Smooth muscle cell of the brain vasculature (primary cell): ENCODE data around the gene CLCA2.

ENCODE experiments used
- DNase-seq: peaks from one replicate; pipeline ENCODE4 v3.0.0-alpha.2; 2012; ENCODE audit warnings: low read depth, low spot score

Gene CLCA2, protein sequence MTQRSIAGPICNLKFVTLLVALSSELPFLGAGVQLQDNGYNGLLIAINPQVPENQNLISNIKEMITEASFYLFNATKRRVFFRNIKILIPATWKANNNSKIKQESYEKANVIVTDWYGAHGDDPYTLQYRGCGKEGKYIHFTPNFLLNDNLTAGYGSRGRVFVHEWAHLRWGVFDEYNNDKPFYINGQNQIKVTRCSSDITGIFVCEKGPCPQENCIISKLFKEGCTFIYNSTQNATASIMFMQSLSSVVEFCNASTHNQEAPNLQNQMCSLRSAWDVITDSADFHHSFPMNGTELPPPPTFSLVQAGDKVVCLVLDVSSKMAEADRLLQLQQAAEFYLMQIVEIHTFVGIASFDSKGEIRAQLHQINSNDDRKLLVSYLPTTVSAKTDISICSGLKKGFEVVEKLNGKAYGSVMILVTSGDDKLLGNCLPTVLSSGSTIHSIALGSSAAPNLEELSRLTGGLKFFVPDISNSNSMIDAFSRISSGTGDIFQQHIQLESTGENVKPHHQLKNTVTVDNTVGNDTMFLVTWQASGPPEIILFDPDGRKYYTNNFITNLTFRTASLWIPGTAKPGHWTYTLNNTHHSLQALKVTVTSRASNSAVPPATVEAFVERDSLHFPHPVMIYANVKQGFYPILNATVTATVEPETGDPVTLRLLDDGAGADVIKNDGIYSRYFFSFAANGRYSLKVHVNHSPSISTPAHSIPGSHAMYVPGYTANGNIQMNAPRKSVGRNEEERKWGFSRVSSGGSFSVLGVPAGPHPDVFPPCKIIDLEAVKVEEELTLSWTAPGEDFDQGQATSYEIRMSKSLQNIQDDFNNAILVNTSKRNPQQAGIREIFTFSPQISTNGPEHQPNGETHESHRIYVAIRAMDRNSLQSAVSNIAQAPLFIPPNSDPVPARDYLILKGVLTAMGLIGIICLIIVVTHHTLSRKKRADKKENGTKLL

DNA sequence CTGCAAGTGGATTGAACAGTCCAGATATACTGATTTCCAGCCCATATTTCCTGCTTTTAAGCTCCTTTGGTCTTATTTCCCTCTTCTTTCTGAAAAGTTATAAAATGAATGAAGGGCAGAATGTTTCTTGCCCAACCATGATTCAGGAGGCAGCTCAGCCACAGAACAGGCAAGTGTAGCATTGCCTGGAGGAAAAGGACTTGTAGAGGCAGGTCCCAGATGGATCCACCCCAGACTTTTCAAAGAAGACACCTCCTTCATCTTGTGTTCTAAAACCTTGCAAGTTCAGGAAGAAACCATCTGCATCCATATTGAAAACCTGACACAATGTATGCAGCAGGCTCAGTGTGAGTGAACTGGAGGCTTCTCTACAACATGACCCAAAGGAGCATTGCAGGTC is at the start of gene CLCA2:
Gene CLCA2 (plus strand): TSS at position 299 of the 400 bp plus-strand sequence. CDS start 77 bp downstream, at position 376.
- DNase-seq = no peak

DNA sequence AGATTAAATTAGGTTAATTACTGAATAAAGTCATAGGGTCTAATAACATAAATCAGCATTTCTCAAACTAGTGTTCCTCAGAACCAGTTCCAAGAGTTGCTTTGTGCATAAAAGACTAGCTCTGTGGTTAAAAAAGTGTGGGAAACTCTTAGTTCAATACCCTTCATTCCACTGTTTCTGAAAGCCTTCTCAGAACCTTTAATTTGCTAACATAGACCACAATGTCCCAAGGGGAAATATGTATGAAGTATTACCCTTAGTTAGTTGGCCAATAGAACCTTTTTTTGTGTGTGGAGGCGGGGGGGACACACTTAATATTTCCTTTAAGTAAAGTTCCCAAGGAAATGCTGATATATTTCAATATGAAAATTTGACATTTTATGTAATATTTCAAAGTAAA is 48.3 kb upstream of the CLCA2 start:
- DNase-seq = no peak

DNA sequence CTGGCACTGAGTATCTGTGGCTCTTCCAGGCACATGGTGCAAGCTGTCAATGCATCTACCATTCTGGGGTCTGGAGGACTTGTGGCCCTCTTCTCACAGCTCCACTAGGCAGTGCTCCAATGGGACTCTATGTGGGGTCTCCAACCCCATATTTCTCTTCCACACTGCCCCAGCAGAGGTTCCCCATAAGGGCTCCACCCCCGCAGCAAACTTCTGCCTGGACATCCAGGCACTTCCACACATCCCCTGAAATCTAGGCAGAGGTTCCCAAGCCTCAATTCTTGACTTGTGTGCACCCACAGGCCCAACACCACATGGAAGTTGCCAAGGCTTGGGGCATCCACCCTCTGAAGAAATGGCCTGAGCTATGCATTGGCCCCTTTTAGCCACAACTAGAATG is 46.6 kb upstream of the CLCA2 start:
- DNase-seq = no peak

DNA sequence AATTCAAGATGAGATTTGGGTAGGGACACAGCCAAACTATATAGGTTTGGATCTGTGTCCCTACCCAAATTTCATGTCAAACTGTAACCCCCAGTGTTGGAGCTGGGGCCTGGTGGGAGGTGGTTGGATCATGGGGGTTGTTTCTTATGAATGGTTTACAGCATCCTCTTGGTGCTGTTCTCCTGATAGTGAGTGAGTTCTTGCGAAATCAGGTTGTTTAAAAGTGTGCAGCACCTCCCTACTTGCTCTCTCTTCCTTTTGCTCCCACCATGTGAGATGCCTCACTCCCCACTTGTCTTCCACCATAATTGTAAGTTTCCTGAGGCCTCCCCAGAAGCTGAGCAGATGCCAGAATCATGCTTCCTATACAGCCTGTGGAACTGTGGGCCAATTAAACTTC is 45.2 kb upstream of the CLCA2 start:
- no peak for DNase-seq

DNA sequence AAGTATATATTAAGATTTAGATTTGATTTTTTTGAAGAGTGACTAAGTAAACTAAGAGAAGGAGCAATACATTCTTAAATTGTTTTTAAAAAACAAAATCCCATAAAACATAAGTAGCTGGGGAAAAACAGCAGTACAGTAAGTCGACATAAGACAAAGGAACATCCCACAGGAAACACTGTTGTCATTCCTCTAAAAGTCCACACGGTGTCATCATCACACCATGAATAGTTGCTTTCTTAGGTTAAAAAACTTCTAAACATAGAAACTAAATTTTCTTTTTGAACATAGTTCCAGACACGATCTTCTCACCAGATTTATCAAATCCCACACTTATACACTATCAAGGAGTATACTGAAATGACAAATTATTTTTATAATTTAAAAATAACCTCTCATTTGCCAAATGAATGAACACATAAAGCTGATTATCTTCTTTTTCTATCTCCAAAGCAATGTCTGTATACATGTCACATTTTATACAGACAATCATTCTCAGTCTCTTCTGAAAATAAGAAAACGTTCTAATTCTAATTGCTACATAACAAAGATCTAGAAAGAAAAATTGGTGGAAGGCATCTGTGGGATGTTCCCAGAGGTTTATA is 43.6 kb upstream of the CLCA2 start:
- peak; percentile 63 for DNase-seq

DNA sequence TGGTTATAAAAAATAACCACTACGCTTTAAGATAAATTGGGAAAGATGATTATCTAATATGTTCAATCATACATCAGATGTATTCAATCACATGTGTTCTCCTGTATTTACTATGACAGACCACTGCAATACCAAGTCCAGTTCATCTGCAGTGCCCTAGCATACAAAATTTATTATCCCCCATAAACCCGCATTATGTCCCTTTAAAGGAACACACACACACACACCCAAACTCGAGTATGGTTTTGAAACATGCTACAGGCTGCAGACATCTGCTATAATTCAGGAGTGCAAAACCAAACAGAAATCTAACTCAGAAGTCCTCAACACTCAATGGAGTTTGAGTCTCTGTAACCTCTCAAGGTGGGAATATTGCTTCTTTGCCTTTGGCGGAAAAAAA is 42.7 kb upstream of the CLCA2 start:
- DNase-seq = no peak

DNA sequence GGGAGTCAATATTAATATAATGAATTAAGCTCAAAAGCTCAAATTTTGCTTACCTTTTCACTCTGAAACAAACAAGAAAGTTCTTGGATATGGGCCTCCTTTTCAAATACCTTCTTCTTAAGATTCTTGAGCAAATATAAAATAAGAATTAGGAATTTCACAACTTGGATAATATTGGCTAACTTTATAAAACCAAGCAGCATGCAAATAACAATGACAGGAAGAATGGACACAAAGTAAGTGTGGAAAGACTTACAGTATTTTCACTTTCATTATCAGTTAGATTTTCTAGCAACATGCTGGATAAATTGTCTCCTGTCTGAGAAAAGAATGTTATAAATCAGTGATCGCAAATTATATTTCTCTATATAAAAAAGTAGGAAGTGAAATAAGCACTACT is 41.1 kb upstream of the CLCA2 start:
- no peak for DNase-seq

DNA sequence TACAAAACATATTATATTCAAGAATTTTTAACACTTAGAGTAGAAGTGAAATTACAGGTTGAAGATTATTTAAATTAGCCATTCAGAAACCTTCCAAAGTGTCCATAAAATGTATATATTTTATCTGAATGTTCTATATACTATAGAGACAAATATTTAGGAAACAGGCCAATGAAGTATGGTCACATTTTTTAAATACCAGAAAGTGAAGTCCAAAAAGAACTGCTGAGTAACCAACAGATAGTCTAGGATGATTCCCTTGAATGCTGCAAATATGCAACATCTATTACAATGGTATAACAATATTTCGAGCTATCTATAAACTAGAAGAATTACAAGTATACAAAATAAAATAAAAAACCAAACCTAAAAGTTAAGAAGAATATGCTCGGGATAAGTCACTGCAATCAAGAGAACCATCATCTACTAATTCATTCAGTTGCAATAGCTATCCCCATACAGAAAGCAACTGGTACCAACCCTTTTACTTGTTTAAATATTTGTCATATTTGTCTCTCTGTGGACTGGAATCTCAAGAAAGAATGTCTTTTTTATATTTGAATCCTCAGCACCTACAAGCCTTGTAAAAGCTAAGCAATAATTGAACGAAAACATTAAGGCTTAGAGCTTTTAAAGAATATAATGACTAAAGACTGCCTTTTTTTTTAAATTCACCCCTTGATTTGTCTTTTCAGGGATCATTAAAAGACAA is 35.9 kb upstream of the CLCA2 start:
- DNase-seq = no peak

DNA sequence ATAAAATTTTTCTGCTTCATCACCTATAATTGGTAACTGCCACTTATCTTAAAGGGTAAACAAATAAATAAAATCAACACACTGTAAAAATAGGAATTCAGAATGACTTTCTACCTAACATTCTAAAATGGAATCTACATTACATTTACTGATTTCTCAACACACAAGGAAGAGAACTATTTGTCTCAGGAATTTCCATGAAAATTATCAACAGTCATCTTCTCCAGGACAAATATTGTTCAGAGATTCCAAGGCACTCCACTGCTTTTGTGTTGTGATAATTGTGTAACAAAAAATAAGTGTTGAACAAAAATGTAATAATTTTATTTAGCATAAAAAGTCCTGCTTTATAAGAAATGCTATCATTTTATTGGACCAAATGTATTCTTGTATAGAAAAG is 35.2 kb upstream of the CLCA2 start:
- DNase-seq = no peak

DNA sequence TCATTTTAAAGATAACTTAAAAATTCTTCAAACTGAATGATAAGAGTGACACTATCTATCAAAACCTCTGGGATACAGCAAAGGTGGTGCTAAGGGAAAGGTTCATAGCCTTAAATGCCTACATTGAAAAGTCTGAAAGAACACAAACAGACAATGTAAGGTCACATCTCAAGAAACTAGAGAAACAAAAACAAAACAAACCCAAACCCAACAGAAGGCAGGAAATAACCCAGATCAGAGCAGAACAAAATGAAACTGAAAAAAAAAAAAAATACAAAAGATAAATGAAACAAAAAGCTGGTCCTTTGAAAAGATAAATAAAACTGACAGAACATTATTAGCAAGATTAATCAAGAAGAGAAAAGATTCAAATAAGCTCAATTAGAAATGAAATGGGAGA is 34.7 kb upstream of the CLCA2 start:
- no peak for DNase-seq

DNA sequence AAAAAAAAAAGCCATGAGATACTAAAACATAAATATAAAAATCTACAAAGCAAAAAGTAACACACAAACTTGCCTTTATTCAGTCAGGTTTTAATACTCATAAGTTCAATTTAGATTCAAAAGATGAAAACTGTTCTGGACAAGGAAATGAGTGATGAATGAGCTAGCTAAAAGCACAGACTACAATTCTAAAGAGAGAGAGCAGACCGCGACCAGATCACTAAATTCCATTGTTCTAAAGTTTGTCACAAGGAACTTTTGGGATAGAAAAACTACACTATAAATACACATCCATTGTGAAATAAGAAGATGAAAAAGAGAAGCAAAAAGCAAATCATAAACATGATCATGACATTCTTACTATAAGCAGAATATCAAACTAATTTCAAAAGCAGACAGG is 29.6 kb upstream of the CLCA2 start:
- no peak for DNase-seq

DNA sequence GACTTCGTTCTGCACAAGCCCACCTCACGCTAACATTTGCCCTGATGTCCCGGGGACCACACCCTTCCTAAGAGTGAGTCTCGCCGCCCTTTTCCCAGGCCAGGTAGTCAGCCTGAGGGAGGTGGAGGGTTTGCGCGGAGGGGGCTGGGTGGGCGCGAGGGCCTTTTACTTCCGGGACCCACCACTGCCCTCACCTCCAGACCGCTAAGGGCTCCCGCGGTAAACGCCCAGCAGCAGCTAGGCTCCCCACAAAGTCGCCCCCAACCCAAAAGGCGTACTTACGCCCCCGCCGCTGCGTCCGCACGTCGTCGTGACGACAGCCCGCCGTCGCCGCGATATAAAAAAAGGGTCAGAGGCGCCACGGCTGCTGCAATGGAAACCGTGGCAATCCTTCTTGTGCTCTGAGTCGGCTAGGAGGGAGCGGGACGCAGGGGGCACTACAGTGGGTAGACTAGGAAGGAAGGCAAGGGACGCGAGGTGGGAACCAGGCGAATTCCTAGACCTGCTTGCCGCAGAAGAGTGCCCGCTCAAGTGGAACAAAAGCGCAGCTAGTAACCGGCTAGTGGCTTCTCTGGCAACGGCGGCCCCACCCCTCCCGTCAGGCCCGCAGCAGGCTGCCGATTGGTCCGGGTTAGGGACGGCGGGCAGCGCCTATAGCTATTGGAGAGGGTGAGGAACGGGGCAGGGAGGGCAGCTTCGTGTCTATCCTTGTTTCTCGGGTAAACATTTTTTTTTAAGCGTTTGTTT is 28.0 kb upstream of the CLCA2 start, which contains the start of gene ODF2L:
Gene ODF2L (minus strand): TSS at position 573 of the 747 bp plus-strand sequence. CDS start 9,296 bp downstream, outside the sequence.
- DNase-seq = peak; percentile 51

DNA sequence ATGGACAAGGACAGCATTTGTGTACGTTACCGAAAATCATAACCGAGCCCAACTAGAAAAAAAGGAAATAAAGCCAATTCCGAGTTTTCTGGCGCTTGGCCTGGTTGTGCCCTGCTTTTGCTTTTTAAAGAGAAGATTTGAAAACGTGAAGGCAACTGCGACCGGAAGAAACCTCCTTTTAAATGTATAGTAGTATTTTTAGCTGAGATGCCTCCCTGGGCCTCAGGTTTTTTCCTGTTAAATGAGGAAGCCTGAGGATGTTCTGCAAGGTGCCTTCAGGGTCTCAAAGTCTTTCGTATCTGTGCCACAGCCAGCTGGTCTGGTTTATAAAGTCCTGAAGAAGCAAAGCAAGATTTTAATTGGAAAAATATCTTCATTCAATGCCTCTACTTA is 27.5 kb upstream of the CLCA2 start:
- no peak for DNase-seq

DNA sequence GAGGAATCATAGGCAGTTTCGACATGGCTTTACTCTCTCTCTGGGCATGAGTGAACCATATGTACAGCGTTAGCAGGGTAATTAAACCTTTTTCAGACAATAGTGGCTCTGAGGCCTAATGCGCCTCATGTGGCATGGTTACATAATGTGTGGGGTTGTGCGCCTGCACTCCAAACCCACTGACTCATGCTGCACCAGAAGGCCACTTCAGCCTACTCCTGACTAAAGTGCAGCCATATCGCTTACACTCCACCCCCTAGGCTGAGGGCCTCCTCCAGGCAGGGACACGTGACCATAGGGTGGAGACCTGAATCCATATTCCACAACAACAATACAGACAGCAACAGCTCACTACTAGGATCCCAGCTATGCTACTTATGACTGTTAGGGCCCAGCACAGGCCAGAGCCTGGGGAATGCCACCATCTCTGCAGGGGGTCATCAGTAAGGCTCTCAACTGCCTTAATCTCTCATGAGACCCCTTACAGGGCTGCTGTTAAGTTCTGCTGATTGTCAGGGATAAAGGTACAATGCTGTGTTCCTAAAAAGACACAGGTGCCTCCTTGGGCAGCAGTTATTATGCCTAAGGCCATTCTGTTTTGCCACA is 14.5 kb upstream of the CLCA2 start:
- no peak for DNase-seq

DNA sequence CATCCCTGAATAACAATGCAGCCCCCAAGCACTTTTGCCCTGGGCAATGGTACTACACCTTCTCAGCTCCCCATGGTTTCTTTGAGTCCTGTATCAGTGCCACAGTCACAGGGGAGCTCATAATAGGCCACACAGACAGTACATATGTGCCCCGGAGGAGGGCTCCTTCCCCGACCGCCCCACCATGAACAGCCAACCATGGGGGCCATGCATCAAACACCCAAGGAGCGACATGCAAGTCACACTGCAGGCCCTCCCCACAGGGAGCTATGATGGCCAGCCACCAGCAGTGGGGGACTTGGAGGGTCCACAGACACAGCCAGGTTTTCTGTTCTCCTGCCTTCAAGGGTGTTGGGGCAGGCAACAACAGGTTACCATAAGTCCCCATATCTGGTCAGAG is 13.1 kb upstream of the CLCA2 start:
- DNase-seq = no peak

DNA sequence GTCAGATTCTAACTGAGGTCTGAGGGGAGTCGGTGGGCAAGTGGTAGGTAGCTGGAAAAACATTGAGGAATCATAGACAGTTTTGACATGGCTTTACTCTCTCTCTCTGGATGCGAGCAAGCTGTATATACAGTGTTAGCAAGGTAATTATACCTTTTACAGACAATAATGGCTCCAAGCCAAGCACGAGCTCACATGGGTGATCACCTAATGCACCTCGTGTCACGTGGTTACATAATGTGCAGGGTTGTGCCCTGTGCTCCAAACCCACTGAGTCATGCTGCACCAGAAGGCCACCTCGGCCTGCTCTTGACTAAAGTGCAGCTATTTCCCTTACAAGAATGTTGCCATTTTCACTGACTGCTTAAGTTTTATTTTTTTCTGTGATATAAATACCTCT is 7.6 kb upstream of the CLCA2 start:
- DNase-seq = no peak

DNA sequence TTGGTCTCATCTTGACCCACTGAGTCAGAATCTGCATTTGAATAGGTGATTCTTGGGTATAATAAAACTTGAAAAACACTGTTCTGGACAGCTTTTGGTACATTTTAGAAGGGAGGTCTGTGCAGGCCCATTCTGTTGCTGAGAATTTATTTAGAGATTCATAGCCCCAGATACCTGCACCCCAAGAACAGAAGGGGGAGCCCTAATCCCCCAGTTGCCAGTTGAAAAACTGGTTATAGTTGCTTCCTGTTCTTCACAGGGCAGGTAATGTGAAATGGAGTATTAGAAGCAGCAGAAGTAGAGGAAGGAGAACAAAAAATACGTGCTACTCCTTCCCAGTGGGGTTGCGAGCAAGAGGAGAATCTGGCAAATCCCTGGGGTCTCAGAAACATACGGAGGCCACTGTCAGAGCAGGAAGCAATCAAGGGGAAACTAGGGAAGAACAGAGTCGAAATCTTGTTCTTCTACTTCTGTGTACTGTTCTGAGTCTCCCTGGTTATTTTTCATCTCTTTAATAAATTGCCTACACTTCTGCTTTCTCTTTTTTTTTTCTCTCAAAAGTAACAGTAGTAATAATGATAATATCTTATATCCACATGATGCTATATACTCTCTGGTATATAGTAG is 4.6 kb upstream of the CLCA2 start:
- no peak for DNase-seq

DNA sequence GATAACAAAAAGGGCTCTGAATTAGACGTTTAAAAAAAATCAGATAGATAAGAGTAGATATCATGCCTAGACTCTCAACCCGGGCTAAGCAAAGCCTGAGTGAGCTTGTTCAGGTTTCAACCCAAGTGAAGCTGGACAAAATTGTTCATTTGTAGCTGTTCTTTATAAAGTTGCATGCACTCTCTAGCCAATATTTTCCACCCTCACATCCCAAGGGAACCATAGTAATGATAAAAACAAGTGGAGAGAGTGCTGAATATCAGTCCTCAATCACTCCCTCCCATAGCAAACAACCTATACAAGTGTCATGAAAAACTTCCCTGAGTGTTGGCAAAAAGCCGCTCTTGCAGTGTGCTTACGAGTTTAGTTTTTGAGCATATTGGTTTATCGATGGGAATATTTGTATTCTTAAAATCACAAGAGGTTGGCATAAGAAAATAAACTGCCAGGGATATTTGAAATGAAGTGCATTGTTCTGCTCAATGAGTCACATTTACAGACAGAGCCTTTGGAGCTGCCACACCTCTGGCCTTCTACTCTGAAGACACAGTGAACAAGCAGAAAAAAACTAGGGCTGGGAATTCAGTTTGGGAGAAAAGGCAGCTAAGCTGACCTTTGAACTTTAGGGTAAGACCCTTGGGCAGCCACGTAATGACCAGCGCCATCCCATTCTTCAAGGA is 2.2 kb upstream of the CLCA2 start:
- DNase-seq = no peak

DNA sequence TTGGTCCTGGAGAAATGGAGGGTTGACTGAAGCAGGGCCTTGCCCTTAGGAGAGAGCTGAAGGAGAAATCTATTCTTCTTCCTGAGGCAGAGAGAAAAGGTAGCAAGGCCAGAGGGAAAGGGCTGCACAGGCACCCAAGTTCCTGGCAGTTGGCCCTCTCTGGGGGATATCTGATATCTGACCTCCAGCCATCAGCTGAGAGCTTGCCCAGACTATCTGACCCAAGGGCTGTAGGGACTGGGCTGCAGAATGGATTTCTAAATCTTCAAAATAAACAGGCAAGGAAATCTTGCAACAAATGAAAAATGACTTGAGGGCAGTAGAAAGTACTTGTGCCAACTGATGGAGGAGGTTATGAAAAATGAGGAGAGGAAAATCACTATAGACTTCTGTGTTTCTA is 498 bp upstream of the CLCA2 start:
- no peak for DNase-seq
